GM18517 (cell line): Measurements from ENCODE around the gene CCDC102B.
"Not testable (repeated sequence)": the region's sequence is repeated elsewhere in the genome, so short reads cannot be mapped to it uniquely, and the experiment has no call there.

Experiments used
- ATAC-seq: cut with Tn5 transposase; IDR thresholded peaks from one replicate; pipeline ENCODE4 v1.9.1; 2021; ENCODE audit warnings: mild to moderate bottlenecking, moderate library complexity; ENCODE audit not compliant: unreplicated experiment

CCDC102B gene

DNA sequence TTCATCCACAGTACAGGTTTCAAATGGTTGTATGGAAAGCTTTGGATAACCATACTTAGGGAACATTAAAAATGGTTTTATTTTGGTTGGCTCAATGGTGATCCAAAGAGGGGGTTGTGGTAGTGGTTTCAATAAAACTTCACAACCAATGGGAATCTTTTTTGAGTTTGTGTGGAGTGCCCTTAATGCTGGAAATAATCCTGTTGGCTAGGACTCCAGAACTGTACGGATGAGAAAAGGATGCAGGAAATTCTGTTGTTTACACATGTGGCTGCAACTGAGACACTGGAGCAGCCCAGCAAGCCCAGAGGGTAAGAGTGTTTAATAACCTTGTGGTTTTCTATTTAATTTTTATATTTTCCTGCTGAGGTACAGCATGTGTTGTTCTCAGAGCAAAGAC, at the start of gene CCDC102B:
Gene CCDC102B (plus strand): TSS at position 210 of the 400 bp plus-strand sequence. CDS start 38,684 bp downstream, outside the sequence.
- no peak for ATAC-seq

DNA sequence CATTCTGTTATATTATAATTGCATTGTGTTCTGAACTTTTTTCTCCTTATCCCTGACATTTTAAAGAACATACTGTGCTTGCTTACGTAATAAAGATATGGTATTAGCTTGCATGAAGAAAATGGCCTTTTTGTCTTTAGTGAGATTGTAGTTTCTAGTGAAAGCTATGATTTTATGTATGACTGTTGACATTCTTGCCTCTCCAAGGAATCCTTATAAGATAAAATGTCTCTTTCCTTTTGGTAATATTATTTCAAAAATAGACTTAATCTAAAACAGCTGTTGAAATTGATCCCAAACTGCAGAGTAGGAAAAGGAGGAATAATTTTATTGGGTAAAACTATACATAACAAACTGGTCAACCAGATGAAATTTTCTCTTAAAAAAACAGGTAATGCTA, 40.8 kb upstream of the CCDC102B start:
- ATAC-seq: no peak

DNA sequence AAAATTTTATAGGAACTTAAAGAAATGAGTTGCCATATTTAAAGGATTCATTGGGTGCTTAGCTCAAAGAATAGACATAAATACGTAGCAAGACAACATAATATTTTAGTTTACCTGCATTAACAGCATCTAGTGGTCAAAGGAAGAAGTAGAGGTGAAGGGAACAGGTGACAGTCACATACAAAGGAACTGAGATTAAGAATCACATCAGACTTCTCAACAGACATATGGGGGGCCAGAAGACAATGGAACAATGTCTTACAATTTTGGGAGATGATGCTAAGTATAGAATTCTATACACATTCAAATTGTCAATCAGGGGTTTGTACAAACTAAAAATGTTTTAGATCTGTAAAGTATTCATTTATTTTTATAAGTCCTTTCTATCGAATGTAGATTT, 38.6 kb upstream of the CCDC102B start:
- ATAC-seq: no peak

DNA sequence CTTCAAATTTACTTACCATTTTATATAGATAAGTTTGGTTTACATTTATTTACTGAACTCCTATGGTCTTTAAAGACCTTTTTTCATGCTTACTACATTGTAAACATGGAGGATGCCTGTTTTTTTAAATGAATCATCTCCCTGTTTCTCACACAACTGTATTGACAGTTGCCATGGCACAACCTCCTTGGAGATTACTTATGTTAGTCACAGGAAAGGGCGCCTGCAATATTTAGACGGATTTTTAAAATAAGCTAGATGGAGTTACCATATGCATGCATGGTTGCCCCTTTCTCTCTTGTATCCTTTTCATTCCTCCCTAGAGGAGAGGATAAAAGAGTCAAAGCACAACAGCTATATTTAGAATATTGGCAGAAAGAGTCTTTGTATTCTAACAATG, 34.8 kb upstream of the CCDC102B start:
- ATAC-seq: no peak

DNA sequence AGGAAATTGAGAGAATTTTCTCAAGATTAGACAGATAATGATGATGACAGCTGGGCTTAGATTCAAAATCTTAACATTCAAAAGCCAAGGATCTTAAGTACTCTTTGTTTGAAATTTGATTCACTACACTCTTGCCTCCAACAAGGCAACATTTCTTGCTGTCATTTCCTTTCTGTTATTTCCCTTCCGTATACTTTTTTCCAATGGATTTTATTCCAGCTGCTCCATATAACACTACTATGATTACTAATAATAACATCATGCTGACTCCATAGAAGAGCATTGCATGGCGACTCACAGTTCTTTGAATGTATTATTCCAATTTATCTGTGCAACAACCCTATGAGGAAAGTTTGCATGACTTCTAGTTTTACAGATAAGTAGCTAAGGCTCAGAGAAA, 33.9 kb upstream of the CCDC102B start:
- ATAC-seq: no peak

DNA sequence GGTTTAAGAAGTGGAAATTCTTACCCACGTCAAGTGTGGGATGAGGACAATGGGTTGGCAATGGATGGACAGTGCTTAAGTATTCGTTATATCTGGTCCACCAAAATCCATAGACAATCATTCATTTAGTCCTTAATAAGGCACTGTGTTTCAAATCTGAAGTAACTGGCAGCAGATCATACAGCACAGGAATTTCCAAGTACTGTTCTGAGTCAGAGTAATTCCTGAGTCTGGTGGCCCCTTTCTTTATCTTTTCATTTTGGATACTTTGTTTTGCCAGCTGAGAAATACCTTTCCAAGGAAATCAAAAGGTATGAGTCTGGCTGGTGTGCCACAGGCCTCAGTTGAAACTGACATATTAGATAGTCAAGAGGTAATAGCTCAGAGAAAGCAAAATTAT, 31.4 kb upstream of the CCDC102B start:
- no peak for ATAC-seq

DNA sequence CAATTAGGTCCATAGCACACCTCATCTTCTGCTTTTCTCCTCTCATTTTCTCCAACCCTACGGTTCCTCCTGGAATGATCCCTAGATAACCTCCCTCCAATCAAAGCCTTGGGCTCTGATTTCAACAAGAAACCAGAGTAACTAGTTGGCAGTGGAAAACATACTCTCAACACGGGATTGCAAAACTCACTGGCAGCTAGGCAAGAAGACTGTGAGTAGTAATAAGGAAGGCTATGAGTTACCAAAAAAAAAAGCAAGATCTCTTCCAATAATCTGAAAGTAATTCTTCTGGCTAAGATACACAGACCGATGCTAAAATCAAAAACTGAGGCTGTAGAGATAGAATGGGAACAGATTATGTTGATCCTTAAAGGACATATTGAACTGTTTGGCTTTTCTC, 28.4 kb upstream of the CCDC102B start:
- no peak for ATAC-seq

DNA sequence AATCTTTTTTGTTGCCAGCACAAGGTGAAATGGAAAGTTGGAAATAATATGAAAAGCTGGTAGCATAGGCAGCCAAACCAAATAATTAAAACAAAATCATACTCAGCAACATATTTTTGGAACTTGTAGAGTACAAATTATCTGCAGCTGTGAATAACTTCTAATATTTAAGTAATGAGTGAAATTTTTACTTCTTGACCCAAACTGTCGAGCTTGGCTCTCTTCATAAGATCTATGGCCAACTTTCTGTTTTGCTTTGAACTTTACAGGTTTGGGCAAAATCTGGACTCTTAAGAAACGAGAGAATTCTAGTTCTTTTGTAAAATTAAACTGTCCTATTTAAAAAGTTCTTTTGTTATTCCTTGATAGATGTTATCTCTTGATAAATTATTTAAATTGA, 25.6 kb upstream of the CCDC102B start:
- no peak for ATAC-seq

DNA sequence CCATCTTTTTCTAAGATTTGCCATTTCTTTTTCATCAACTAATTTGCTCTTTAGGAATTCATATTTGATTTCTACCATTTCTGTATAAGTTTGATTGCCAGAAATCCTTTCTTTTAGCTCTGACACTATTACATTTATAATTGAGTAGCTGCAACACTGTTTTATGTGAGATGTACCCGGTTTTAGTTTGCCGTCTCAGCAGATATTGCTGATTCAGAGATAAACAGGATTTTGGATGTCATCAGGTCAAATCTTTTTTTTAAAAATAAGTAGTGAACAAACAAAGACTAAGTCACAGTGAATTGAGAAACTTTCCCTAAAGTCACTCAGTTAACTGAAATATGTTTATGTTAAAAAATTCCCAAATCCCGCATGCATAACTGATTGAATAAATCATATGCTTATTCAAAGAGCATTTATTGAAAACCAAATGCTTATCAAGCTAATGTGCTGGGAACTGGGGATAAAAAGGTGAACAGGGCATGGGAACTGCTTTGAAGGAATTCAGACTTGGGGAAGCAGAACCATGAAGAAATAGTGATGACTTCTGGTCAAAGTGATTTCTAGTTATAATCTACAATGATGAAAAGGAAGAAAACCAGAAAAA, 19.5 kb upstream of the CCDC102B start:
- ATAC-seq: no peak

DNA sequence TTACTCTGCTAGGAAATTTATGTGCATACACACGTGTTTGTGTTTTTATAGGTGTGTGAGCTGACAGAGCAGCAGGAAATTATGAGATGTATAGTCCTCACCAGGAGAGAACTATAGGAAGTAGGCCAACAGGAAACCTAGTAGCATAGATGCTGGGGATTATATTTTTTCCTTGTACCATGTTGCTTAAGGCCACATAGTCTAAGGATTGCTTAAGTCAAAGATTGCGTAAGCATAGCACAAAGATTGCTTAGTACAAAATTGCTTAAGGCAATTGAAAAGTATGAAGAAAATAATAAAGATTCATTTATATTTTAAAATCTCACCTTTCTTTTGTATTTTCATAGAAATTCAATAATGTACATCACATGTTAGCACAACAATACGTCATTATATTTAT, 18.7 kb upstream of the CCDC102B start:
- ATAC-seq: no peak

DNA sequence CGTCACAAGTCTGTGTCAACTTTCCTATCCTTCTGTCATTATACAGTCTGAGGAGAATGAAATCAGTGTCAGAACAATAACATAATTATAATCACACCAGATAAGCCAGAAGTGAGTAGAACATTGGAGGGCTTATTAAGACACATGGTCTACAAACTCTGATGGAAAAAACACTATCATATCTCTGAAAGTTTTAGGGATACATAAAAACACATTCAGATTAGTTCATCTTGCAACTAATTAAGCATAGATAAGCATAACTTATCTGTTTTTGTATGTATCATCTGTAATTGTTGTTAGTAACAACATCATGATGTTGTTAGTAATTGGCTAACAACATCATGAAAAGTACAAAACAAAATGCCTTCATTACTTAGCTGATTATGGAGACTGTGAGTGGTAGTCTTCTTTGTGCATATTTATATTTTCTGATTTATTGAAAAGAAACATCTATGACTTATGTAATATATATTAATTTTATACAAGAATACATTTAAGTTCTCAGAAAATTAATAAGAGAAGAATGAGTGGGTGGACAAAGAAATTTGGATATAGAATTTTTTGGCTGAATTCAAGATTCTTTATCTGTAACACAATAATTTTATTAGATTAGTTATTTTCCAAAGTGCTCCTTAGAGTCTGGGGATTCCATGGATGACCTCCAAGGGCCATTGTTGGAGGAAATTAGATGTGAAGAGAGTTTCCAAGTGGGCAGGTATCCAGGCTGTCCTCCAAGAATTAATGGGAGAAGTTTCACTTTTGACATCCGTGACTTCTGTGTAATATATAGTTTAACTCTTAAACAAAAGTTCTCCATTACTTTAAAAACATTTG, 16.9 kb upstream of the CCDC102B start:
- no peak for ATAC-seq

DNA sequence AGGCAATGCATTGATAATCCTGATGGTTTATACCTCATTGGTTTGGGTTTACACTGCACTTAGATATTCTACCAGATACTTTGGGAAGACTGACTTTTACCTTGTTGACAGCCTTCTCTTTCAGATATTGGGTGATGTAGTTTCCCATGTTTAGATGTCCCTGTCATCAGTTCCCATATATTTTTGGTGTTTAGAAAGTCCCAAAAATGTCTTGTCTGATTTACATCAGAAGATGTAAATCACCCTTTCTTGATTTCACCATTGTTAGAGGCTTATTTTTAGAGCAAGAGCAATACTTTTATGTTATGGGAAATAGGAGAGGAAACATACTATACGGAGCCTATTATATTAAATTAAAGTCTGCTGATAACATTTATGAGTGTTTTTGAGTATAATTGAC, 14.4 kb upstream of the CCDC102B start:
- ATAC-seq: no peak

DNA sequence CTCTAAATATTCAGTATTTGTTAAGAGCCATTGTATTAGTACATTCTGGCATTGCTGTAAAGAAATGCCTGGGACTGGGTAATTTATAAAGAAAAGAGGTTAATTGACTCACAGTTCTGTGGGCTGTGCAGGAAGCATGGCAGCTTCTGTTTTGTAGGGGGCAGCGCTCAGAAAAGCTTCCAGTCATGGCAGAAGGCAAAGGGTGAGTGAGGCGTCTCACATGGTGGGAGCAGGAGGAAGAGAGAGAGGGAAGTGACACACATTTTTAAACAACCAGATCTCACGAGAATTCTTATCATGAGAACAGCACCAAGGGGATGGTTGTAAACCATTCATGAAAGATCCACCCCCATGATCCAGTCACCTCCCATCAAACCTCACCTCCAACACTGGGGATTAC, 13.8 kb upstream of the CCDC102B start:
- no peak for ATAC-seq

DNA sequence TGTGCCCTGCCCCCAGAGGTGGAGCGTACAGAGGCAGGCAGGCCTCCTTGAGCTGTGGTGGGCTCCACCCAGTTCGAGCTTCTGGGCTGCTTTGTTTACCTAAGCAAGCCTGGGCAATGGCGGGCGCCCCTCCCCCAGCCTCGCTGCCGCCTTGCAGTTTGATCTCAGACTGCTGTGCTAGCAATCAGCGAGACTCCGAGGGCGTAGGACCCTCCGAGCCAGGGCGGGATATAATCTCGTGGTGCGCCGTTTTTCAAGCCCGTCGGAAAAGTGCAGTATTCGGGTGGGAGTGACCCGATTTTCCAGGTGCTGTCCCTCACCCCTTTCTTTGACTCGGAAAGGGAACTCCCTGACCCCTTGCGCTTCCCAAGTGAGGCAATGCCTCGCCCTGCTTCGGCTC, 7.6 kb upstream of the CCDC102B start:
- not testable (repeated sequence) for ATAC-seq

DNA sequence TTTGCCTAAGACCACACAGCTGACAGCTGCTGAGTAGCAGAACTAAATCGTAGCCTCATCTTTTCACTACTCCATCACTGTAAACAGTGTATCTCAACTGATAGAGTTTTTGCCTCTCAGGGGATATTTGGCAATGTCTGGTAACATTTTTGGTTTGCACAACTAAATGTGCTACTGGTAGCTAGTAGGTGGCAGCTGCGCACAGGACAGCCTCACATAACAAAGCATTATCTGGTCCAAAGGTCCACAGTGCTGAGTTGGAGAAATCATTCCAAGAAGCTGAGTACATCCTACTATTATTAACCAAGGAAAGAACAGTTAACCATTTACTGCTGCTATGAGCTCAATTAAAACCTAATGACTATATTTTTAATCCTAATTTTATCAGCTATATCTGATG, 6.1 kb upstream of the CCDC102B start:
- no peak for ATAC-seq

DNA sequence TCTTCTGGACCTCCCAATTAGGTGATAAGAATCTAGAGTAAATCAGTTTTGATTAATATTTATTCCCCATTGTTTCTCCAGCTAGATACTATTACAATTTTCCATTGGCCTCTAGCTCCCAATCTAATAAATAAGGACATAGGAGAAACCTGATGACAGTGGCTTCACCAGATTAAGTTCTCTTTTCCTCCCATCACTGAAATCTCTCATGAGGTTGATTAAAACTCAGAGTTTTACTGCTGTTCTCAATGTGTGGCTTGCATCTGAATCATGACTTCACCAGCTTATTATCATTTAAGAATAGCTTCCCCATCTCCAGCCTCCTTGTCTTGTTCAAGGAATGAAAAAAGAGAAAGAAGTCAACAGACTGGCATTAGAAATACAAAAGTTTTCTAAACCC, 3.9 kb upstream of the CCDC102B start:
- no peak for ATAC-seq

DNA sequence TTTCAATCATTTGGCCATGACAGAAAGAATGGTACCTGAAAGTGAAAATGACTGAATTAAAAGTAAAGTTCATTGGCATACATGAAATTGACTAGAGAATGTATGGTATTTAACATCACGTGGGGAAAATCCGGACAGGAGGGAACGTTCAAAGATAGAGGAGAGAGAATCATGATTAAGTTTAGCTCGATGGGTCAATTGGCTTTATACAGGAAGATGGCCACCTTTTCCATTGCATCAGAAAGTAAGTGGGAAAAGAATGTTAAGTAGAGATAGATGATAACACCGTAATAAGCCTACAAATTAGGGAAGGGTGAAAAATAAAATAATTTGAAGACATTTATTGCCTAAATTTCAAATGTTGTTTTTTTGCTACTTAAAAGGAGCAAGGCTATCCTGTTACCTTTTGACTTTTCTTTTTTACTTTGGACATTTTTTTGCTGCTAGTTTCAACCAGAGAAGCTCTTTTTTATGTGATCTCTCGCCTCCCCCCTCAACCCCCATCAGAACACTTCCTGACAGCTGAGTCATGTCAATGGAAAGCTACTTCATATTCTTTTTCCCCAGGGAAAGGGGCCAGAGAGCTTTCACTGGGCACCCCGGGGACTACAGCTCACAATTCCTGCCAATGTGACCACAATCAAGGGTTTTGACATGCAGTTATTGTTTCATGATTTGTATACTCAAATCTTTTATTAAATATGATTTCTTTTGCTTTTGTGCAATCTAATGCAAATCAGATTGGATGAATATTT, 767 bp upstream of the CCDC102B start:
- no peak for ATAC-seq

DNA sequence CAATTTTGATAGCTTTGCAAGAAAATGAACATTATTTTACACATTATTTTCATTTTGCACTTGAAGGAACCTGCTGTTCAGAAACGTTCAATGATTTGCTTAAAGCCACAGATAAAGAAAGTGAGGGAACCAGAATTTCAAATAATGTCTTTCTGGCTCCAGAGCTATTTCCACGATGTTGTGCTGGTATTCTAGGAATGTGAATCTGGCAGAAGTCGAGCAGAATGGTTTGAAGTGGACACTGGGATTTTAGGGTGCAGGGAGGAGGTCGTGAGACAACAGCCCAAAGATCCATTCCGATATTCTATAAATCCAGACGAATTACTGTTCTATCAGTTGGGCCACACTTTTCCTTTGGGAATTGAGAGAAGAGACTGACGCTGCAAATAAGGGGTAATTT, 2.2 kb downstream of the CCDC102B start:
- ATAC-seq: no peak

DNA sequence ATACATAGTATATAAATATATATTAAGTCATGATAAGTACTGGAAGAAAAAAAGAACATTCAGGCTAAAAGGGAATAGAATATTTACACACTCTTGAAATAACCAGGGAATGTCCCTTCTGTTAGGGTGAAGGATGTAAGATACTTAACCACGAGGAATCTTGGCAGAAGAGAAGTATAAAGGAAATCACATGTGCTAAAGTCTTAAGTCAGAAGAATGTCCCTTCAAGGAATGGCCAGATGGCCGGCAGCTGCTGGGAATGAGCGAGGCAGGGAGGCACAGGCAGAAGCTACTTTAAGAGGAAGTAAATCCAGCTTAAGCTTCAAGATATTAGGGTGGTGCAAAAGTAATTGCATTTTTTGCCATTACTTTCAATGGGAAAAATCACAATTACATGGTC, 5.5 kb downstream of the CCDC102B start:
- no peak for ATAC-seq

DNA sequence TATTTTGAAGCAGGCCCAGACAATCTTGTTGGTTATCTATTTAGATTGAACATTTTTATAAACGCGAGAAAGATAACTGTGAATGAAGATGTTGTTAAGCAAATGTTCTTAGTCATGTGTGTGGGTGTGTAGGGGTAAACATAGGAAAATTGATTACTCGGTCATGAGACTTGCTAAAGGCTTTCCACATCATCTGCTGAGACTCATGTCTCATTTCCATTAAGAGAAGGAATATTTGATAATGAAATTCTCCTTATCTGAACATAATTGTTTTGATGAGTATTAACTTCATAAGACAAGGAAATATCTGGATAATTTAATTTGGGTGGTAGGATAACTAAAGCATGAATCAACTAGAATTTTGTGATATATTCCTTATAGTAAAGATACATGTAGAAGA, 19.7 kb downstream of the CCDC102B start:
- no peak for ATAC-seq

DNA sequence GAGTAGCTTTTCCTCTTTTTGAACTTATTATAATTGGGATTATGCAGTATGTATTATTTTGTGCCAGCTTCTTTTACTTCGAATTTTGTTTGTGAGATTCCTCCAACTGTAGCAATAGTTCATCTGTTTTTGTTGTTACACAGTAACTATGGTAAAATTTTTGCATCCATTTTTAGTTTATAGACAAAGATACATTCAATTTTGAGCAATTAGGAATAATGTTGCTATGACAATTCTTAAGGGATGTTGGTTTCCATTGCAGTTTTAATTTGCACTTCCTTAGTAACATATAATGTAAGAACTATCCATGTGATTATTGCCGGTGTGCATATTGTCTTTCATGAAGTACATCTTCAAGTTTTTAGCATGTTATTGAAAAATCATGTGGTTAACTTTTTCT, 20.7 kb downstream of the CCDC102B start:
- no peak for ATAC-seq

DNA sequence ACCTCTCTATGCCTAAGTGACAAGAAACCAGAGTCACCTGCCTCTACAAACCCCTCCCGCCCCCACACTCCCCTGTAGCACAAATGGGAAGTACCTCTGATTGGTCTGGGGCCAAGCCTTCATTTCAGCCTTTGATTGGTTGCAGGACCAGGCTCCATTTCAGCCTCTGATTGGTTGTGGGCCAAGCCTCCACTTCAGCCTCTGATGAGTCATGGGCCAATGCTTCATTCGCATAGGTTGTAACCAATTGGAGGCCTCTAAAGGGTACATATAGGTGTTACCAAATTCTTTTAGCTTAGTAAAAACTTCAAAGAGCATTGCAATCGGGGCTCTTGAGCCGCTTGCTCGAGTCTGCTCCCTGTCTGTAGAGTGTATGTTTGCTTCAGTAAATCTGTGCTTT, 25.0 kb downstream of the CCDC102B start:
- no peak for ATAC-seq
